Suppressor macrophage treated with lipopolysaccharide for 1 hour (primary cell): ENCODE measurements around the gene IL10.

Experiments used
- DNase-seq, 3 donors: peaks; one replicate each; pipeline ENCODE4 v3.0.0-alpha.2; 2020 to 2022

Gene IL10

GRCh38 chr1:206732992-206733391, 39.3 kb downstream of the IL10 start:
- peak in 2 of 3 donors; percentile 73 to 74 for DNase-seq

GRCh38 chr1:206732508-206732907, 39.8 kb downstream of the IL10 start:
- DNase-seq: no peak

DNA sequence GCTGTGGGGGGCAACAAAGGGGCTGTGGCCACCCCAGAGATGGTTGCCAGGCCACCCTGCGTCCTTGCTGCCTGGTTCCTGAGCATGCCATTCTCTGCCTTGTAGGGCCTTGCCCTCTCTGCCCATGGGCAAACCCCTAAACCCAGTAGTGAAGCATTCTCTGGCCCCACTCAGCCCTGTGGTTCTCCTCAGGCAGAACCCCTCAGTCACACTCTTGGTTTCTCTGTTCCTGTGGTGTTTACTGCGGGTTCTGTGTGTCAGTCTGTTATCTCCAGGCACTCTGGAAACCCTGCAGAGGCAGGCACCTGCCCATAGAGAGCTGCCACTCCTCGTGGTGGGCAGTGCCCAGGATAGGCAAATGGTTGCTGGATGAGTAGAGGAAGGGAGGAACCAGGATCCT, 42.8 kb downstream of the IL10 start:
- DNase-seq: no peak

DNA sequence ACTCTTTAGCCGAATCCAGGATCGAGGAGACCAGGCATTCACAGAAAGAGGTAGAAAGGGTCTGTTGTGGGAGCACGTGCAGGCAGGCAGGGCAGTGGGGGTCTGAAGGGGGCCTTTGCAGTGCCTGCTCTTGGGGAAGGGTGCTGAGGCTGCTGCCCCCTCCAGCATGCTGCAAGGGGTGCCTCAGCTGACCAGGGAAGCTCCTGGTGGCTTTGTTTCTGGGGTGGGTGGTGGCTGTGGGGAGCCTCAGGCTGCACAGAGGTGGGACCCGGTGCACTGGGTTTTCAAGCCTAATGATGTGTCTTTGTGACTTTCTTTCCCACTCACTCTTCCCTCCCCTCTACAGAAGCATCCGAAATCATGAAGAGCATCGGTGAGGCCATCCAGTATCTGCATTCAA, 43.2 kb downstream of the IL10 start:
- DNase-seq: no peak

DNA sequence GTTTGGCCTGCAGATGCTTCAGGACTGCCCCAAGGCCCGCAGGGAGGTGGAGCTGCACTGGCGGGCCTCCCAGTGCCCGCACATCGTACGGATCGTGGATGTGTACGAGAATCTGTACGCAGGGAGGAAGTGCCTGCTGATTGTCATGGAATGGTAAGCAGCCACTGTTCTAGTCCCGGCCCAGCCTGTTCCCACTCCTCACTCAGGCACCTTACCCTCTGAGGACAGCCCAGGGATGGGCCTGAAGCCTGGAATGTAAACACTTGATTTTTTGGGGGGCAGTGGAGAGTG, 43.7 kb downstream of the IL10 start:
- no peak for DNase-seq

DNA sequence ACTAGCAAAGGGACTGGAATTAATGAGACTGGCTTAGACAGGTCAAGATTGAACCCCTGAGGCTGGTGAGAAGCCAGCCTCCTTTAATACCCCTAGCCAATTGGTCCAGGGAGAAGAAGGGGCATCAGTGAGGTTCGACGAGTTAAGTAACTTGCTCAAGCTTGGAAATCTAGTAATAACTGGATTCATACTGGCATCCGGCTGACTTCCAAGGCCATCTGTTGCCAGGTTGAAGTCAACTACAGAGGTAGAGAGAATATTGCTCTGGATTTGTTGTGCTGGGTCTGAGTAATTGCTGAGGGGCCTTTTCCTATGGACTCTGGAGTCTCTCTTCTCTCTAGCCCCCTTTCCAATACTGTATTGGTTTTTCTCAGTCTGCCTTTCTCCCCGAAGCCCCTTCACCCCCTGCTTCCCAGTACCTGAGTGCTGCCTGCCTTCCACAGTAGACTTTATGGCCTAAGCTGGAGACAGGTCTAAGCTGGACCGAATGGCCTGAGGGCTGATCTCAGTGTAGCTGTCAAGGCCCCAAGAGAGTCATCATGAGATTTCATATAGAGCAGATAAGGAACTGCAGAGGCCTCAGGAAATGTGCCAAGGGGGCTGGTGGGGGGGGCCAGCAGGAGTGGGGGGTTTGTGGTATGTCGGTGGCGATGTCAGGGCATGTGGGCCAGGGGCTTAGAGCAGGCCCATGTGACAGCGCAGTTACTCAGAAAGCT, 44.2 kb downstream of the IL10 start:
- no peak for DNase-seq

DNA sequence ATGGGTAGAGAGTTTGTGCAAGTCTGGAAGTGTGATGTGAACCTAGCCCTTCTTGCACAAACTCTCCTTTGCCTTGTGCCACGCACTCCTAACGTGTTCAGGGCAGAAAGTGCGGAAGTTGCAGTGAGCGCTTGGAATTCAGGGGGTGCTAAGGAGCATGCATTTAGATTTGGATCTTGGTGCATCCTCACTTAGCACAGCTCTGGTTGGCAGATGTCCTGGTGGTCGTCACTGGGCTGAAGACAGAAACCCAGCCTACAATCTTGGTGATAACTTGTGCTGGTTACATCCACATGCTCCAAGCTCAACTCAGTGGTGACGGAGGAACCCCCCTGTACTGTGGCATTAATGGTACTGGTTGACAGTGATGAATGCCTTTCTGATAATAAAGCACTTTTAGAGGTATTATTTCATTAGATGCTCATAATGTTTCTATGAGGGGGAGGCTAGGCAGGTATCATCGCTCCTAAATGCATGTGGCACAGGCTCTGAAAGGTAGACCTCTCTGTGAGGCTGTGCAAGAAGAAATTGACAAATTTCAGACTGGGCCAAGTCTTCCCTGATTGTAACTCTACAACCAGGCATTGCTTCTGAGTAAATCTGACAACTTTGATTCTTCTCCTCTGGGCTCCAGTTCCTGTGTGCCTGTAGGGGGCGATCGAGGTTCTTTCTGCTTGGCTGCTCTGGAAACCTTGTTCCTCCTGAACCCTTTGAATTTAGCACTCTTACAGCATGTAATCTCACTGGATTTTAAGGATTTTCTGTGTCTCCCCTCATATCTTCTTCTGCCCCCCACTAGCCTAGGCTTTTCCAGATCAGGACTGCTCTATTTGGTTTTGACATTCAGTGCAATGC, 47.0 kb downstream of the IL10 start:
- peak; percentile 72 to 81 (median 77) for DNase-seq

DNA sequence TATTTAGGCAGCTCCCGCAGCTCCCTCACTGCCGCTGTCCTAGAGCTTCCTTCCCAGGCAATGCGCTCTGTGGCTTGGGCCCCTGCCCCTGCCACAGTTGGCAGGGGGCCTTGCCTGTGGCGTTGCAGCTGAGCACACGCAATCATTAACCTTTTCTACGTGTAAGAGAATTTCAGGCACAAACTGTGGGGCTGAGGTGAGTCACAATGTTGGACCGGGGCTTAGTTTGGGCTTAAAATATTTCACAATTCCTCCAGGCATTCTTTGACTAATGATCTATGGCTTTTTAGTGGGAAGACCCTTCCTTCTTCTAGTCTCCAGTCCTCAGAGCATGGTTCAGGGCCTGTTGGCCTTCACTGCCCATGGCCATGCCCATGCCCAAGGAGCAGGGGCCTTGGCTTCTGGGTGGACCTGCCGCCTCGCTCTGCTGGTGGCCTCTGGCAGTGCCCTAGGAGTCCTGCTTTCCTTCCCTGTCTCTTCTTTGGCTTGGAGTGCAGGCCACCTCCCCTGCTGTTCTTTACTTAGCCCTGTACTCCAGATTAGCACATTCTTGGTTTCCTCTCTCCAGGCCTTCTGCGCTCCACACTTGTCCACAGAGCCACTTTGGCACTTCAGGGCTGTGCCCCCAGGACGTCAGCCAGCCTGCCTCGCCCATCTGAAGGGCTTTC, 48.4 kb downstream of the IL10 start:
- DNase-seq: no peak

DNA sequence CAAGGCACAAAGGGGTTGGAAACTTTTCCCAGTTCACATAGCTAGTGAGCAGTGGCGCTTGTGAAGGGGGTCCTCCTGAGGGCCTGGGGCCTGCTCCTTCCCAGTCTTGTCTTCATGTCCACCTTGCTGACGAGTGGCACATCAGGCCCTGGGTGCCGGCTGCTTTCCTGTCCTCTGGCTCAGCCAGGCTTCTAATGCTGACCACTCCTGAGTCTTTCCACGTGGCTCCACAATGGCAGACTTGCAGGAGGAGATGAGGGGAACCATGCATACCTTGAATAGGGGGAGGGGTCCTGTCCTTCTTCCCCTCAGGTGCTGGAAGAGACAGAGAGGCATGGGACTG, 48.9 kb downstream of the IL10 start:
- DNase-seq: no peak

DNA sequence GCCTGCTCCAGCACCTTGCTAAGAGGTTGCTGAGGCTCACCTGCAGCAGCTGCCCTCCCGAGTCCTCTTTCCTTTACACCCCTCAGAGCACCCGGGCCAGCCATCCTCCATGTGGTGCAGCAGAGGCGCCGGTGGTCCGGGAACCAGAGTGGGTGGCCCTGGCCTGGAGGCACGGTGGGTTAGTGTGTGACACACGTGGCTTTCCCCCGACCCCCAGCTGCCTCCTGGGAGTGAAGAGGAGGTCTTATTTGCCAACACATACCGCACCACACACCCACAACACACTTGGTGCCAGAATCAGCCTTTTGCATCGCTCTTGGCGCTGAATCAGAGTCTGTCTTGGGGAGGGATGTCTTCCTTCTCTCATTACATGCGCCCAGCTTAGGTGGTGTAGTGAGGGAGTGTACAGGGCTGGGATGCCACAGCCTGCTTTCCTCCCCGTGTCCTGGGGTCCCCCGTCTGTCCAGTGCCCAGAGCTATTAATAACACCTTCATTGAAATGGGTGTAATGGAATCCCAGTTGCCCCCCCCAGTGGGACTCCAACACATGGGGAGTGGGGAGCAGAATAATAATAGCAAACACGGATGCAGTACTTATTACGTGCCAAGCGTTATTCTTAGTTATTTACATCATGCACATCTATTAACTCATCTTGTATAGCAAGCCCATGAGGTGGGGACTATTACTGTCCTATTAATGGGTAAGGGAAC, 49.4 kb downstream of the IL10 start:
- no peak for DNase-seq

DNA sequence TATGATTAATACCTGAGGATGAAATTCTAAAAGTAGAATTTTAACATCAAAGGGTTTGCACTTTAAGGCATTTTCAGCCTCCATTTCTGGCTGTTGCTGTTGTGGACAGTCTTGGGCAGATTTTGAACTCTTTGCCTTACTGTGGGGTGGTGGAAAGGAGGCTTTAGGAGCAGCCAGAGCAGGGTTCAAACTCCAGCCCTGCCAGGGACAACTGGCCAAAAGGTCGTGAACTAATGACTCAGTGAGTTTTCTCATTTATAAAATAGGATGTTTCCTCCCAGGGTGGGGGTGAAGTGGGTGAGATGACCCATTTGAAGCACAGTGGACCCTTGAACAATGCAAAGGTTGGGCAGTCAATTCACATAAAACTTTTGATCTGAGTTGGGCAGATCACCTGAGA, 50.8 kb downstream of the IL10 start:
- no peak for DNase-seq

- DNase-seq: no peak
Measured at GRCh38 chr1:206719169-206719839, 53.0 kb downstream of the IL10 start.

DNA sequence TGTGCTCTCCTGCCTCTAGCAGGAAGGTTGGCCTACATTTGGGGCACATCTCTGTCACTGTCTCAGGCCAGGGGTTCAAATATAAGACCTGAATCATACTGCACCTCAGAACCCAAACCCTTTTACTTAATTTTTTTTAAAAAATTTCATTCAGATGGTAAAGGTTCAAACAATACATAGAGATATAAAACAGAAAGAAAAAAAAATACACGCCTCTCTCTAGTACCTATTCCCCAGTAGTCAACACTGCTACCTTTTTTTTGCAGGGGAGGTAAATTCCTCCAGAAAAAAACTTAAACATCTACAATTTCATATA, 54.7 kb downstream of the IL10 start:
- no peak for DNase-seq
